GM12875 (cell line): ENCODE results near the gene RABGAP1L.

Experiments
- H3K4me3 ChIP-seq: one replicate; pipeline ENCODE4 v1.5.1; 2011; ENCODE audit warnings: low read depth, low read length, control low read depth
- CTCF ChIP-seq: IDR thresholded peaks from 2 replicates; pipeline ENCODE4 v1.5.1; 2011; ENCODE audit warnings: low read depth, mild to moderate bottlenecking, control low read depth, inconsistent platforms, low read length, moderate library complexity, borderline replicate concordance; ENCODE audit not compliant: insufficient read depth

Gene RABGAP1L

DNA sequence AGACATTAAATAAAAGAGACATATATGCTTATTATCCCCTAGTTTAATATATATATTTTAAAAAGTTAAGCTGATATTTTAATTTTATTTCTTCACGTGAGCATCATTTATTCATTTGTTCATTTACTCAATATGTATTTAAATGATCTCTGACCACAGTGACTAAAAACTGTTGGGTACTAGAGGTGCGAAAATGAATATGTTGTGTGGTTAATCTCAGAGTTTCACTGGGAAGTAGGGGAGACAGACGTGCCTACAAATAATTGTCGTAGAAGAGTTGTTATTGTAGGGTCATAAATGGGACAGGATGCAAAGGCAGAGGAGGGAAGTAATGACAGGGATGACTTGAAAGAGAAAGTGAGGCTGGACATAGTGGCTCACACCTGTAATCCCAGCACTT, 627.4 kb downstream of the RABGAP1L start:
- H3K4me3 ChIP-seq = no peak overlapping the region
- TF ChIP-seq CTCF = no peak

GRCh38 chr1:174788981-174789380, 629.7 kb downstream of the RABGAP1L start:
- no peak for TF ChIP-seq CTCF
- H3K4me3 ChIP-seq = no peak overlapping the region

GRCh38 chr1:174789399-174789798, 630.1 kb downstream of the RABGAP1L start:
- no peak overlapping the region for H3K4me3 ChIP-seq
- no peak for TF ChIP-seq CTCF

DNA sequence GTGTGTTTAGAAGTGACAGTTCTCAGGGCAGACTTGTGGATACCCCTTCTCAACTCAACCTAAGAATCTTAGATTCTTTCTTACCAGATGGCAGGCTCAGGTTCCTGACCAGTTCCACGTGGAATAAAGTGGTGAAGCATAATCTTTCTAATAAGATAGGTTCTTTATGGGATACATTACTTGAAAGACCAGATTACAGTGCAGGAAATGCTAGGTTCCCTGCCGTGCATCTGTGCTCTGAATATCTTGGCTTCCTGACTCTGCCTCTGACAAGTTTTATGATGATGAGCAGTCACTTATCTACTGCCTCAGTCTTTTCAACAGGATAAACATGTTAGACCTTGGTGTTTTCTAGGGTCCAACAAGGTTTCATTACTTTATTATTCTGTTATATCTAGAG, 632.5 kb downstream of the RABGAP1L start:
- no peak overlapping the region for H3K4me3 ChIP-seq
- no peak for TF ChIP-seq CTCF

- TF ChIP-seq CTCF = no peak
- H3K4me3 ChIP-seq = no peak overlapping the region
Measured at GRCh38 chr1:174794861-174795260, 635.5 kb downstream of the RABGAP1L start.

GRCh38 chr1:174795806-174796205, 636.5 kb downstream of the RABGAP1L start:
- no peak overlapping the region for H3K4me3 ChIP-seq
- TF ChIP-seq CTCF = no peak

DNA sequence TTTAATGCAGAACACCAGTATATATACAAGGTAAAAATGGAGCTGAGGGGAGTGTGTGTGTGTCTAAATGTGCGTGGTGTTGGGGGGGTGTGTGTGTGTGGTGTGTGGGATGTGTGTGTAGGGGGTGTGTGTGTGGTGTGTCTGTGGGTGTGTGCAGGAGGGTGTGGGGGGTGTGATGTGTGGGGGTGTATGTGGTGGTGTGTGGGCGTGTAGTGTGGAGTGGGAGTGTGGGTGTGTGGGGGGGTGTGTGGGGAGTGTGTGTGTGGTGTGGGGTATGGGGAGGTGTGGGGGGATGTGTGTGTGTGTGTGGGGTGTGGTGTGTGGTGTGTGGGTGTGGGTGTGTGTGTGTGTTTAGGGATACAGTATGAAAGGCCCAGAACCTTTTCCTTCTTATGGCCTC, 638.1 kb downstream of the RABGAP1L start:
- TF ChIP-seq CTCF = no peak
- H3K4me3 ChIP-seq = no peak overlapping the region
